Thyroid gland (tissue), 4 donors: ENCODE measurements around the gene TMC3.

Experiments used
- CTCF ChIP-seq, 6 experiments: fragments of 200-600 bp in 3 of 6; fragments of 450-650 bp in 3 of 6; sonication (generic) in 3 of 6; IDR thresholded peaks; one replicate each; pipeline ENCODE4 v1.5.1; 2016 to 2019; ENCODE audit warnings: antibody characterized with exemption in 6 of 6, mild to moderate bottlenecking in 2 of 6, inconsistent platforms in 1 of 6, moderate library complexity in 1 of 6
- POLR2A ChIP-seq, 2 donors: fragments of 450-650 bp; IDR thresholded peaks; one replicate each; pipeline ENCODE4 v1.6.1; 2017; ENCODE audit warnings: antibody characterized with exemption in 2 of 2, mild to moderate bottlenecking in 2 of 2, moderate library complexity in 1 of 2

GRCh38 chr15:81363718-81364500 lies 10.1 kb downstream of the TMC3 start:
- TF ChIP-seq POLR2A (IDR thresholded peaks at IDR 0.05) (no peak), CTCF (IDR thresholded peaks at IDR 0.05) (no peak)
